ENCODE measurements around the gene KIZ. TPM values are rescaled to one million over a fixed set of nuclear protein-coding genes. Genes with fewer than 3 reads are reported as not detected.
A peak's percentile ranks its signal among the peaks of the same experiment; 100 is the strongest.

Gene KIZ
- total RNA-seq, 1 experiment from 2014 or later = 43.6 TPM

GRCh38 chr20:21243811-21244210, 117.9 kb downstream of the KIZ start:
- CTCF ChIA-PET = interaction anchor here (2.3 kb wide), 1 partner anchor 8 kb away, joined by 22 read pairs; no protein-coding TSS in a partner anchor
- peaks cover 20% of the 10 kb centered on the region for H3K4me1 Mint-ChIP-seq
- POLR2A ChIA-PET = no interaction called here
- DNase-seq (ENCODE audit: low spot score) (no peak), ATAC-seq (no peak)
- H3K27me3 Mint-ChIP-seq (ENCODE audit: low read depth) = no peaks in the 10 kb centered on the region
- TF ChIP-seq HMGA2 (CRISPR knock-in tag; IDR thresholded peaks at IDR 0.05) = no peak
- TF ChIP-seq NR2C2 (CRISPR knock-in tag; IDR thresholded peaks at IDR 0.05) = no peak
- peaks cover 5% of the 10 kb centered on the region for H3K9me3 Mint-ChIP-seq
- H3K4me3 Mint-ChIP-seq = no peak overlapping the region
- H3K27ac Mint-ChIP-seq = peak overlapping the region; percentile 18; the same call in 1 of the 2 replicates
- H3K36me3 Mint-ChIP-seq = peaks cover 10% of the 10 kb centered on the region

- peaks cover 10% of the 10 kb centered on the region for H3K36me3 Mint-ChIP-seq
- ATAC-seq = no peak
Observed at GRCh38 chr20:21244808-21245207, 118.9 kb downstream of the KIZ start.

More at GRCh38 chr20:21244808-21245207, 118.9 kb downstream of the KIZ start:
- Mint-ChIP-seq H3K27ac (no peak overlapping the region), H3K27me3 (ENCODE audit: low read depth) (no peaks in the 10 kb centered on the region), H3K4me3 (no peak overlapping the region), H3K9me3 (peaks cover 5% of the 10 kb centered on the region), H3K4me1 (peaks cover 20% of the 10 kb centered on the region)
- ChIA-PET CTCF (interaction anchor here (0.9 to 2.3 kb wide), 4 partner anchors 9 to 370 kb away, joined by 3 to 22 read pairs (median 4); no protein-coding TSS in a partner anchor), POLR2A (no interaction called here)
- no peak for DNase-seq (ENCODE audit: low spot score)
- TF ChIP-seq STAT6 (CRISPR knock-in tag; conservative IDR thresholded peaks at IDR 0.05; ENCODE audit: low read depth) = no peak
- no peak for TF ChIP-seq NR1H2 (CRISPR knock-in tag; IDR thresholded peaks at IDR 0.05)
- TF ChIP-seq CTCF (IDR thresholded peaks at IDR 0.05) = no peak
- TF ChIP-seq ZSCAN18 (CRISPR knock-in tag; IDR thresholded peaks at IDR 0.05) = no peak
- TF ChIP-seq TEAD1 (CRISPR knock-in tag; IDR thresholded peaks at IDR 0.05) = no peak
- TF ChIP-seq ELF4 (CRISPR knock-in tag; IDR thresholded peaks at IDR 0.05; ENCODE audit: low read depth) = no peak
- no peak for TF ChIP-seq ERG (CRISPR knock-in tag; IDR thresholded peaks at IDR 0.05)
- no peak for TF ChIP-seq HMGXB4 (CRISPR knock-in tag; IDR thresholded peaks at IDR 0.05)
- no peak for TF ChIP-seq ZNF671 (CRISPR knock-in tag; IDR thresholded peaks at IDR 0.05)
- TF ChIP-seq JUN (CRISPR knock-in tag; IDR thresholded peaks at IDR 0.05) = no peak
- no peak for TF ChIP-seq NFATC4 (CRISPR knock-in tag; IDR thresholded peaks at IDR 0.05)
- TF ChIP-seq ZNF281 (CRISPR knock-in tag; IDR thresholded peaks at IDR 0.05) = no peak
- no peak for TF ChIP-seq E2F5 (CRISPR knock-in tag; IDR thresholded peaks at IDR 0.05)
- TF ChIP-seq TP53 (CRISPR knock-in tag; IDR thresholded peaks at IDR 0.05) = no peak
- TF ChIP-seq EMX1 (CRISPR knock-in tag; IDR thresholded peaks at IDR 0.05) = no peak
